HUDEP-2 (cell line): ENCODE results near the gene L3MBTL4.

ENCODE experiments used
- DNase-seq, 76 experiments: peaks; one replicate each; lab custom pipeline; 2025; ENCODE audit not compliant: unreplicated experiment in 76 of 76; lab: John Stamatoyannopoulos, UW

The L3MBTL4 gene

DNA sequence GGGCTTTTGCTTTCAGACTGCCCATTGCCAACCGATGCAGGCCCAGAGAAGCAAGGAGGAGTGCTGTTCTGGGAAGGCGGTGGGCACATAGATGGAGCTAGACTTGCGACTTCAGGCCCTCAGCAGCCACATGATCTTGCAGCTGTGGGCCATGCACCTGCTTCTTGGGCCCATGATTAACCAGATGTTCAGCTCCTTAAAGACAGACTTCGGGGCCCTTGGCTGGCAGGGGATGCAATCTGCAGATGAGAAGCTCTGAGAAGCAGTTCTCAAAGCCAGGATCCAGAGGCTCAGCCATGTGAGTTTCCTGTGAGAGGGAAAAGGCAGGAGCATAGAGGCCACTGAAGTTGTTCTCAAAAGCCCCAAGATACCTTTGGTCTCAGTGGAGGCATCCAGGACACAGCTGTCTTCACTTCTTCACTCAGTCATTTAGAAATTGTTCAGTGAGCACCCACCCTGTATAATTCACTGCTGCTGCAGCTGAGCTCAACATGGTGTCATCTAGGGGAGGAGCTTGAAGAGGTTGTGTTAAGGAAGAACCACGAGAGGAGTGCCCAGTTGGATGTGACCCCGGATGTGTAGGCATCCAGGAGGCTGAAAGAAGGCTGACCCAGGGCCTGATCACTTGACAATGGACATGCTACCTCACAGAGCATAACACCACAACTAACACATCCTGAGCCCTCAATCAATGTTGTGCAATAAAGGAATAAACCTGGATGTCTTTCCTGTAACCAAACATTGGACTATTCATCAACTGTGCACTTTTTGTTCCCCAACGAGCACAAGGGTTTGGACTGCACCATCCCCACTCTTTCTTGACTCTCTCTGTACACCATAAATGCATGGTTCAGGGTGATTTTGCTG, 474.7 kb downstream of the L3MBTL4 start:
- no peak for DNase-seq

DNA sequence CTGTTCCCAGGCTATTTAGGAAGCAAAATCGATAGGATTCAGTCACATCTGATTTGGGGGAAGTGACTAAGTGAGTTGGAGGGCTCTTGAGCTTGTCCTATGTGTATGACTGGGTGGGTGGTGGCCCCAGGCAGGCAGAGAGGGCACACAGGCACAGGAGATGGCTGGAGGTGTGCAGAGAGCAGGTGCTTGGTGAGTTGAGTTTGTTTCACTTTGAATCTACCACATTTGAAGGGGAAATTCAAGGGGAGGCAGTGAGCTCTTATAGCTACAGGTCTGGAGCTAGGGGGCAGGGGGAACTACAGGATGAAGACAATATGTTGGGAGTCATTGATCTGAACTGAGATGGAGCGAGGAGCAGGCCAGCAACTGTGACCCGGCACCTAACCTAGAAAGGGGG, 476.9 kb downstream of the L3MBTL4 start:
- DNase-seq, result no peak

DNA sequence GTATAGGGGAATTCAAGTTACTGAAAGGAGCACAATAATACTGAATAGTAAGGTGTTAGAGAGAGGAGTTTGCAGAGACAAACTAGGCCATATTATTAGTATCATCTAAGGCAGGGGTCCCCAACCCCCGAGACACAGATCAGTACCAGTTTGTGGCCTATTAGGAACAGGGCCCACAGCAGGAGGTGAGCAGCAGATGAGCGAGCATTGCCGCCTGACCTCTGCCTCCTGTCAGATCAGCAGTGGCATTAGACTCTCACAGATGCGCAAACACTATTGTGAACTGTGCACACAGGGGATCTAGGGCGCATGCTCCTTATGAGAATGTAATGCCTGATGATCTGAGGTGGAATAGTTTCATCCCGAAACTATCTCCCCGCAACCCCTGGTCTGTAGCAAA, 477.6 kb downstream of the L3MBTL4 start:
- DNase-seq, result no peak

DNA sequence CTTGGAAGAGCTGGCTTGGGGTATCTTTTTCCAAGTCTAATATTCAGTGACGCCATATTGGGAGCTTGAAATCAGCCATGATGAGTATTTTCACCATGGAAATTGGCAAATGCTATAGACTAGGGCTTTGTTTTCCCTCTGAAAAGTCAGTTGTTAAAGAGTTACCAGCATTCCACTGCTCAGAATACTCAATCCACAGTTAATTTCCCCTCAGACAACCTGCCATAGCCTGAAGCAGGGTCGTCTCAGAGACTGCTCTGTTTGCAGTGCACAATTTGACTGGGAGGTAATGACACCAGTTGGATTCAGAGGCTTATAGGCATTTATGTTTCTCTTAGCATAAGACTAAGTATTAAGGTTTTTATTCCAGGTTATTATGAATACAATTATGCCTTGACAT, 483.9 kb downstream of the L3MBTL4 start:
- DNase-seq, result no peak

DNA sequence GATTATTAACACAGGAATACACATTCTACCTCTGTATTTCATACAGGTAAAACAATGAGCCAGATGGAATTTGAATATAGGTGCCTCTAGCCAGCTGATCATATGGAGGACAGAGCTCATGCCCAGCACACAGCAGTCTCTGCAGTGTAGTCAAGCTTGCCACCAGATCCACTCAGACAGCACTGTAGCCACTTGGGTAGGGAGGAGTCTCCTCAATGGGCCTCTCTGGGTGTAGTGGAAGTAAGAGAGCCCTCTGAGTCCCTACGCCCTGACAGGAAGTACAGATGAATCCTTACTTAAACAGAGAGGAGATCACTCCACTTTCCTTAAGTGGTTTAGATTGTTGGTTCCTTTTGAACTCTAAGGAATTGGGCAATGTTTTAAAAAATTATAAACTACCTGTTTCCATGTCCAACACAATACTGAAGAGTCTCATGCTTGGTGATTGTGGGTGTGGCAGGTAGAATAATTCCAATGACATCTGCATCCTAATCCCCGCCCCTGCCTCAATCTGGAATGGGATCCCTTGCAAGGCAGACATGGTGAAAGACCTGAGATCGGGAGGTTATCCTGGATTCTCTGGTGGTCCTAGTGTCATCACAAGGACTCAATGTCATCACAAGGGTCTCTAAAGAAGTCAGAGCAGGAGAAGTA, 496.4 kb downstream of the L3MBTL4 start:
- no peak for DNase-seq

DNA sequence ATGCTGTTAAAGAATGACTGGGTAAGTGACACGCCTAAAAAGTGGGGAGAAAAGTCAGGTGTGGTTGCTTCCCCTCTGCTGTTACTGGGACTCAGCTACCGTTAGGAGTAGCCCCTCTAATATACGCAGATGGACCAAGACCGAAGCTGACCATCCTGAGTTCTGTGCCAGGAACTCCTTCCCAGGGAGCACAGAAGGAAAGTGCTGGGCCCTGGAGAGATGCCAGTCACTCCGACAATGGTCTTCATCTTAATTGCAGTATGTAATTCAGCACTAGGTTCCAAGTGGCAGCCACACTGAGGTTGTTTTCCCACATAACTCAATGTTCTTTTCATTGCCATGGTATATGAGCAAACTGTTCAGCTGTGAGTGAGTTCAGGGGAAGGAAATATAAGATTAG, 499.8 kb downstream of the L3MBTL4 start:
- DNase-seq, result no peak

DNA sequence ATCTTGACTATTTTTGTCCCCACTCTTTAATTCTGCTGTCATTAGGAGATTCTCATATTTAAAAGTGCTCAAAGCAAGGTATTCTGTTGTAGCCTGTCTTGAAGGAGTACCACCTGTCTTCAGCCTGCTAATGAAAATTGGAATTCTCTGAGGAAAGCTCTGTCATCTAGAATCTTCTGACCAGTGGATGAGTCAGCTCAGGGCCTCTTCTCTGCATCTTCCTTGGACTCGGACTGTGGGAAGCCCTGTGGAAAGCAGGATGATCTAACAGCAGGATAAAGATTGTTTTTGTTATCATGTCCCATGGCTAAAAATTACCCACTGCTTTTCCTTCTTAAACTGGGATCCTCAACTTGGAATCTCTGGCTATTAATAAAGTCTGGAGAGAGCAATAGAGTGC, 500.7 kb downstream of the L3MBTL4 start:
- no peak for DNase-seq

DNA sequence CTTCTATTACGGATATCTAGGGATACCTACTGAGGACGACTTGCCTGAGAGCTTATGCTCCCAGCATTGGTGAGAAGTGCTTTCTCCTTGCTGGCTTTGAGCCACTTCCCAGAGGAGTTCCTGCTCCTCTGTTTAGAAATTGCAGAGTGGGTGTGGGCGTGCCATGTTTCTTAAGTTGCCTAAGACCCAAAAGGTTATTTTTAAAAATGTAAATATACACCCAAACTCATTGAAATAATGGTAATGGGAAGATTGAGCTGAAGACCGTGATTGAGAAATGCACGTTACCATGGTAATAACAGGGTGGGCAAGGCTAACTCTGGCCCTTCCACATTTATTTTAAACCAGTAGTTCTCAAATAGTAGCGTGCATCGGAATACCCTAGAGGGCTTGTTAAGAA, 502.1 kb downstream of the L3MBTL4 start:
- DNase-seq, result no peak

DNA sequence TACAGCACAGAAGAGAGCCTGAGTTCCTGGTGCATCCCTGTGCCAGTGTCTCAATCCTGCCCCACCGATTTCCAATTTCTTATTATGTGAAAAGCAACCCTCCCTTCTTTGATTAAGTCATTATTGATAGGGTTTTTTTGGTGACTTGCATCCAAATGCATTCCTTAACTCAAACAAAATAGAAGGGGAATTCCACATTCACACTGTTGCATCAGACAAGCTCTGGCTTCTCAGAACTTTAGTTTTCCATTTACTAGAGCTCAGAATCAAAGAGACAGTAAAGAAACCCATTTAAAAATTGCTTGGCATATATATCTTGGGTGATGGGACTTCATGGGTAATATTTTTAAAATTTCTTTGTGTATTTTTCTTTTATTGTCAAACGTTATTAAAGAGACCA, 505.6 kb downstream of the L3MBTL4 start:
- DNase-seq, result no peak
